D721Med (cell line): ENCODE measurements around the gene MFN1.

ENCODE experiments used
- DNase-seq: peaks from one replicate; pipeline ENCODE4 v3.0.0; 2011; ENCODE audit warnings: low spot score; ENCODE audit not compliant: insufficient read length
- FAIRE-seq: peaks from 2 replicates; lab custom pipeline; 2011; peaks lifted over from hg19 to GRCh38; lab: Jason Lieb, UNC
- TF ChIP-seq, protein P1 (sequence below): IDR thresholded peaks from 2 replicates; pipeline ENCODE4 v1.5.1; 2012; ENCODE audit warnings: mild to moderate bottlenecking, control low read depth; ENCODE audit not compliant: insufficient read depth; ENCODE audit errors: missing control alignments

The MFN1 gene

DNA sequence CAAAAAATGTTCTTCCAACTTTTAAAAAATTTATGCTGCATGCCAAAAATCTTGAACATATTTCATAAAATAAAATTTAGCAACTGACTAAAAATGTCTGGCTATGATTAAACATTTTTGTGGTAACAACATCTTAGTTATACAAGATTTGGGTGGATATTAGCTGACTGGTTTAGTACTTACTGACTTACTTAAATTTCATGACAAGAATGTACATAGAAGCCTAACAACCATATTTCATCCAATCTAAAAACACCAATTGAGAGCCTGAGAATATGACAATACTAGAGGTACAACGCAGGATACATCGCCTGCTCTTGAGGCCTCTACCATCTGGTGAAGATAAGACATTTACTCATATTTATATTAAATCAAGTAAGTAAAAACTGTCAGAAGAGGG lies 69.2 kb downstream of the MFN1 start:
- TF ChIP-seq, protein P1, sequence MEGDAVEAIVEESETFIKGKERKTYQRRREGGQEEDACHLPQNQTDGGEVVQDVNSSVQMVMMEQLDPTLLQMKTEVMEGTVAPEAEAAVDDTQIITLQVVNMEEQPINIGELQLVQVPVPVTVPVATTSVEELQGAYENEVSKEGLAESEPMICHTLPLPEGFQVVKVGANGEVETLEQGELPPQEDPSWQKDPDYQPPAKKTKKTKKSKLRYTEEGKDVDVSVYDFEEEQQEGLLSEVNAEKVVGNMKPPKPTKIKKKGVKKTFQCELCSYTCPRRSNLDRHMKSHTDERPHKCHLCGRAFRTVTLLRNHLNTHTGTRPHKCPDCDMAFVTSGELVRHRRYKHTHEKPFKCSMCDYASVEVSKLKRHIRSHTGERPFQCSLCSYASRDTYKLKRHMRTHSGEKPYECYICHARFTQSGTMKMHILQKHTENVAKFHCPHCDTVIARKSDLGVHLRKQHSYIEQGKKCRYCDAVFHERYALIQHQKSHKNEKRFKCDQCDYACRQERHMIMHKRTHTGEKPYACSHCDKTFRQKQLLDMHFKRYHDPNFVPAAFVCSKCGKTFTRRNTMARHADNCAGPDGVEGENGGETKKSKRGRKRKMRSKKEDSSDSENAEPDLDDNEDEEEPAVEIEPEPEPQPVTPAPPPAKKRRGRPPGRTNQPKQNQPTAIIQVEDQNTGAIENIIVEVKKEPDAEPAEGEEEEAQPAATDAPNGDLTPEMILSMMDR: no peak
- no peak for FAIRE-seq
- DNase-seq: no peak

- TF ChIP-seq, protein P1: no peak
- FAIRE-seq (no peak), DNase-seq (no peak)
Measured at GRCh38 chr3:179418610-179419009, 71.1 kb downstream of the MFN1 start.

GRCh38 chr3:179421500-179421899 lies 74.0 kb downstream of the MFN1 start:
- TF ChIP-seq, protein P1: peak; percentile 43
- DNase-seq (no peak), FAIRE-seq (no peak)

DNA sequence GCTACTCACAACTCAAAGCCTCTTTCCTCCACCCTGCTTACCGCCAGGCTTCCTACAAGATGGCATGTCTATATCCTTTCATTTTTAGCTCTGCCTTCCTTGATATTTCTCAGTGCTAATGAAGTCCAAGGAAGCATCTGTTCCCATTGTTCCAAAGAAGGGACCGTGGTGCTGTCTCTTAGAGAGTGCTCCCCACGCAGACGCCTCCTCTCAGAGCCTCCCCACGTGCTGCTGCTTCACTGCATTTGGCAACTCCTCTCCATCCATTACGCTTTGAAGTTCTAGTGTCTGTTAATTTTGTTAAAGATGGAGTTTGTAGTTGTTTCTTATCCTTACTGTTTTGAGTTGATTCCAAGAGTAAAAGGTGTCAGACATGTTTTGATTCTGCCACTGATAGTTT lies 77.6 kb downstream of the MFN1 start:
- FAIRE-seq (no peak), DNase-seq (no peak)
- TF ChIP-seq, protein P1: no peak

- DNase-seq (no peak), FAIRE-seq (no peak)
- TF ChIP-seq, protein P1: no peak
Measured at GRCh38 chr3:179428876-179429548, 81.5 kb downstream of the MFN1 start.

- FAIRE-seq (no peak), DNase-seq (no peak)
- TF ChIP-seq, protein P1: no peak
Measured at GRCh38 chr3:179430277-179430870, 82.9 kb downstream of the MFN1 start.

DNA sequence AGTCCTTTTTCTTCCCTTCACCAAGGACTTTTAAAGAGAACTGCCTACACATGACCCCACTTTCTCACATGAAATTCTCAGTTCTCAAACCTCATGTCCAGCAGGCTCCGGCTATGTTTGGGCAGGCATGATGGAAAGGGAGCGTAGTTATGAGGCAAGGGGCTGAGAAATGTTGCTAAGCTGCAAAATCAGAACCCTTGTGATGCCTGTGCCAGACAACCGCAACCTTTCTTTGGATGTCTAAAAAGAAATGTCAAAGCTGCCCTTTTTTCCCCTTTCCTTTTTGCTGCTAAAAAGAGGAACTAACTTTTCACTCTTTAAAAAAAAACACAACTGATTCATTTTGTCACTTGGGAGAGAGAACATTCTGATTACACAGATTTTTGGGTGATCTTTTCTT lies 84.5 kb downstream of the MFN1 start:
- no peak for DNase-seq
- FAIRE-seq: no peak
- TF ChIP-seq, protein P1: no peak
